Hepatocyte (in vitro differentiated cells): Measurements from ENCODE around the gene KSR1. TPM values are rescaled to one million over a fixed set of nuclear protein-coding genes. Genes with fewer than 3 reads are reported as not detected.
A peak's percentile ranks its signal among the peaks of the same experiment; 100 is the strongest.

Source experiments
- DNase-seq: peaks from one replicate; pipeline ENCODE4 v3.0.0-alpha.2; 2016; ENCODE audit warnings: low spot score
- H2AFZ ChIP-seq: fragments of 200-600 bp; sonication (generic); 2 replicates; pipeline ENCODE4 v1.6.0; 2016; ENCODE audit warnings: antibody characterized with exemption, mild to moderate bottlenecking
- H3K27ac ChIP-seq: fragments of 200-600 bp; sonication (generic); 2 replicates; pipeline ENCODE4 v1.5.1; 2016; ENCODE audit warnings: mild to moderate bottlenecking
- H3K27me3 ChIP-seq: fragments of 200-600 bp; sonication (generic); 2 replicates; pipeline ENCODE4 v1.6.1; 2016
- H3K36me3 ChIP-seq: fragments of 200-600 bp; sonication (generic); replicated peaks from 2 replicates; pipeline ENCODE4 v1.5.1; 2016; ENCODE audit warnings: low read depth; ENCODE audit not compliant: insufficient read depth
- H3K4me1 ChIP-seq: fragments of 200-600 bp; sonication (generic); 2 replicates; pipeline ENCODE4 v1.5.1; 2016; ENCODE audit warnings: mild to moderate bottlenecking, moderate library complexity; ENCODE audit not compliant: insufficient read depth
- H3K4me2 ChIP-seq: fragments of 200-600 bp; sonication (generic); 2 replicates; pipeline ENCODE4 v1.6.0; 2016
- H3K4me3 ChIP-seq: fragments of 200-600 bp; sonication (generic); 2 replicates; pipeline ENCODE4 v1.5.1; 2016; ENCODE audit warnings: mild to moderate bottlenecking
- H3K79me2 ChIP-seq: fragments of 200-600 bp; sonication (generic); 2 replicates; pipeline ENCODE4 v1.6.0; 2017; ENCODE audit warnings: mild to moderate bottlenecking
- H3K9me2 ChIP-seq: fragments of 200-600 bp; sonication (generic); replicated peaks from 2 replicates; pipeline ENCODE4 v1.6.0; 2017; ENCODE audit warnings: mild to moderate bottlenecking; ENCODE audit not compliant: insufficient read depth
- H3K9me3 ChIP-seq: fragments of 200-600 bp; sonication (generic); 2 replicates; pipeline ENCODE4 v1.5.1; 2016; ENCODE audit warnings: low read depth, mild to moderate bottlenecking
- H4K20me1 ChIP-seq: fragments of 200-600 bp; sonication (generic); 2 replicates; pipeline ENCODE4 v1.6.0; 2016; ENCODE audit warnings: mild to moderate bottlenecking; ENCODE audit not compliant: insufficient read depth, poor library complexity, severe bottlenecking
- CTCF ChIP-seq: fragments of 200-600 bp; sonication (generic); IDR thresholded peaks from 2 replicates; pipeline ENCODE4 v1.5.1; 2016; ENCODE audit warnings: antibody characterized with exemption, mild to moderate bottlenecking; ENCODE audit not compliant: poor library complexity
- EZH2 ChIP-seq: fragments of 200-600 bp; sonication (generic); IDR thresholded peaks from 2 replicates; pipeline ENCODE4 v1.6.1; 2016; ENCODE audit warnings: antibody characterized with exemption, mild to moderate bottlenecking, borderline replicate concordance
- EZH2phosphoT487 ChIP-seq: fragments of 200-600 bp; sonication (generic); IDR thresholded peaks from one replicate; pipeline ENCODE4 v1.6.1; 2018; ENCODE audit warnings: antibody characterized with exemption, mild to moderate bottlenecking, low read depth, moderate library complexity; ENCODE audit not compliant: unreplicated experiment, severe bottlenecking
- WGBS: methylation state at CpG from one replicate; pipeline ENCODE4 v1.1.6; 2016; ENCODE audit warnings: low lambda C conversion rate; ENCODE audit errors: missing lambda C conversion rate; 5-methylcytosine and 5-hydroxymethylcytosine counted together
- polyA plus RNA-seq: library from polyadenylated mRNA; unstranded; fragments of >200 nt; fragmentation: Nextera tagmentation; extraction: Ambion mirVana; gene quantifications from 2 replicates; pipeline ENCODE4 v1.2.1, GENCODE V29; 2016
- total RNA-seq: library from RNA; depleted of rRNA; stranded (reverse); fragments of >200 nt; gene quantifications from 2 replicates; pipeline ENCODE4 v1.2.3, GENCODE V29; 2014

The KSR1 gene
- total and polyA plus RNA-seq, 2 experiments from 2014 or later = 16.2 to 32.6 TPM

GRCh38 chr17:27471321-27472269 lies 15.3 kb downstream of the KSR1 start:
- no peak overlapping the region for H3K4me2 ChIP-seq
- no peaks in the 10 kb centered on the region for H3K9me3 ChIP-seq
- no peaks in the 10 kb centered on the region for H3K9me2 ChIP-seq
- H3K79me2 ChIP-seq = peaks cover 95% of the 10 kb centered on the region
- no peak overlapping the region for H3K4me3 ChIP-seq
- H3K27me3 ChIP-seq = no peaks in the 10 kb centered on the region
- no peak for TF ChIP-seq EZH2
- TF ChIP-seq CTCF = no peak
- TF ChIP-seq EZH2phosphoT487 = no peak
- H3K4me1 ChIP-seq = no peaks in the 10 kb centered on the region
- 84% methylated on average over 14 of the region's 14 CpGs for WGBS
- H4K20me1 ChIP-seq = peaks cover 57% of the 10 kb centered on the region
- DNase-seq = no peak
- H3K36me3 ChIP-seq = no peaks in the 10 kb centered on the region
- no peak overlapping the region for H2AFZ ChIP-seq
- H3K27ac ChIP-seq = no peak overlapping the region

GRCh38 chr17:27473190-27473747 lies 17.0 kb downstream of the KSR1 start:
- 88% methylated on average over 6 of the region's 6 CpGs for WGBS
- no peaks in the 10 kb centered on the region for H3K9me3 ChIP-seq
- H3K27me3 ChIP-seq = no peaks in the 10 kb centered on the region
- no peaks in the 10 kb centered on the region for H3K4me1 ChIP-seq
- peaks cover 95% of the 10 kb centered on the region for H3K79me2 ChIP-seq
- peak overlapping the region; percentile 3 for H3K27ac ChIP-seq
- H3K4me3 ChIP-seq = no peak overlapping the region
- no peaks in the 10 kb centered on the region for H3K36me3 ChIP-seq
- TF ChIP-seq EZH2 (no peak), CTCF (no peak), EZH2phosphoT487 (no peak)
- DNase-seq = no peak
- no peak overlapping the region for H3K4me2 ChIP-seq
- H3K9me2 ChIP-seq = no peaks in the 10 kb centered on the region
- peaks cover 60% of the 10 kb centered on the region for H4K20me1 ChIP-seq
- no peak overlapping the region for H2AFZ ChIP-seq

GRCh38 chr17:27473748-27474609 lies 17.7 kb downstream of the KSR1 start:
- H4K20me1 ChIP-seq = peaks cover 53% of the 10 kb centered on the region
- no peak overlapping the region for H2AFZ ChIP-seq
- DNase-seq = peak; percentile 30
- H3K79me2 ChIP-seq = peaks cover 95% of the 10 kb centered on the region
- H3K9me2 ChIP-seq = no peaks in the 10 kb centered on the region
- no peaks in the 10 kb centered on the region for H3K4me1 ChIP-seq
- H3K27ac ChIP-seq = peak overlapping the region; percentile 3
- no peaks in the 10 kb centered on the region for H3K27me3 ChIP-seq
- no peaks in the 10 kb centered on the region for H3K36me3 ChIP-seq
- H3K9me3 ChIP-seq = no peaks in the 10 kb centered on the region
- WGBS = 62% methylated on average over 8 of the region's 8 CpGs
- no peak overlapping the region for H3K4me2 ChIP-seq
- TF ChIP-seq EZH2 = no peak
- no peak for TF ChIP-seq CTCF
- no peak for TF ChIP-seq EZH2phosphoT487
- H3K4me3 ChIP-seq = no peak overlapping the region
